Measurements from ENCODE around the gene C1QTNF8. TPM values are rescaled to one million over a fixed set of nuclear protein-coding genes. Genes with fewer than 3 reads are reported as not detected.
A peak's percentile ranks its signal among the peaks of the same experiment; 100 is the strongest.

C1QTNF8 gene
- total RNA-seq, 1 experiment from 2014 or later, result 0.39 TPM

GRCh38 chr16:1108299-1109252 lies 12.5 kb upstream of the C1QTNF8 start:
- intact Hi-C loops (cut with micrococcal nuclease; ENCODE audit: unreplicated experiment), result no loop called here
- H3K36me3 ChIP-seq (ENCODE audit: control insufficient read depth, insufficient read depth, low read length), result no peaks in the 10 kb centered on the region
- peak; percentile 28; the same call in 1 of the 2 replicates for ATAC-seq
- no peaks in the 10 kb centered on the region for H3K27me3 ChIP-seq (ENCODE audit: control insufficient read depth, insufficient read depth, low read length)
- no peak overlapping the region for H3K27ac ChIP-seq (ENCODE audit: low read length)
- no peak overlapping the region for H3K4me3 ChIP-seq (ENCODE audit: low read depth in 2 of 2, low read length in 2 of 2)
- ChIA-PET POLR2A (no interaction called here), CTCF (no interaction called here)
- 0 out of 2 replicates have a peak, but pooled peaks cover 18% of the 10 kb centered on the region for H3K4me1 ChIP-seq (ENCODE audit: control insufficient read depth, insufficient read depth, low read length)
- TF ChIP-seq SIN3A (IDR thresholded peaks at IDR 0.05; ENCODE audit: borderline replicate concordance, insufficient read depth, low read depth, low read length) (no peak), TCF7L2 (IDR thresholded peaks at IDR 0.05; ENCODE audit: low read depth, low read length) (no peak), CTCF (IDR thresholded peaks at IDR 0.05) (no peak), POLR2AphosphoS5 (IDR thresholded peaks at IDR 0.05; ENCODE audit: low read depth, low read length) (no peak)
- TF ChIP-seq, protein P1, sequence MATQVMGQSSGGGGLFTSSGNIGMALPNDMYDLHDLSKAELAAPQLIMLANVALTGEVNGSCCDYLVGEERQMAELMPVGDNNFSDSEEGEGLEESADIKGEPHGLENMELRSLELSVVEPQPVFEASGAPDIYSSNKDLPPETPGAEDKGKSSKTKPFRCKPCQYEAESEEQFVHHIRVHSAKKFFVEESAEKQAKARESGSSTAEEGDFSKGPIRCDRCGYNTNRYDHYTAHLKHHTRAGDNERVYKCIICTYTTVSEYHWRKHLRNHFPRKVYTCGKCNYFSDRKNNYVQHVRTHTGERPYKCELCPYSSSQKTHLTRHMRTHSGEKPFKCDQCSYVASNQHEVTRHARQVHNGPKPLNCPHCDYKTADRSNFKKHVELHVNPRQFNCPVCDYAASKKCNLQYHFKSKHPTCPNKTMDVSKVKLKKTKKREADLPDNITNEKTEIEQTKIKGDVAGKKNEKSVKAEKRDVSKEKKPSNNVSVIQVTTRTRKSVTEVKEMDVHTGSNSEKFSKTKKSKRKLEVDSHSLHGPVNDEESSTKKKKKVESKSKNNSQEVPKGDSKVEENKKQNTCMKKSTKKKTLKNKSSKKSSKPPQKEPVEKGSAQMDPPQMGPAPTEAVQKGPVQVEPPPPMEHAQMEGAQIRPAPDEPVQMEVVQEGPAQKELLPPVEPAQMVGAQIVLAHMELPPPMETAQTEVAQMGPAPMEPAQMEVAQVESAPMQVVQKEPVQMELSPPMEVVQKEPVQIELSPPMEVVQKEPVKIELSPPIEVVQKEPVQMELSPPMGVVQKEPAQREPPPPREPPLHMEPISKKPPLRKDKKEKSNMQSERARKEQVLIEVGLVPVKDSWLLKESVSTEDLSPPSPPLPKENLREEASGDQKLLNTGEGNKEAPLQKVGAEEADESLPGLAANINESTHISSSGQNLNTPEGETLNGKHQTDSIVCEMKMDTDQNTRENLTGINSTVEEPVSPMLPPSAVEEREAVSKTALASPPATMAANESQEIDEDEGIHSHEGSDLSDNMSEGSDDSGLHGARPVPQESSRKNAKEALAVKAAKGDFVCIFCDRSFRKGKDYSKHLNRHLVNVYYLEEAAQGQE (IDR thresholded peaks at IDR 0.05; ENCODE audit: insufficient read depth in 1 of 2, low read depth in 2 of 2, low read length in 1 of 2), result no peak
- no peak for DNase-seq (ENCODE audit: low read depth, low spot score)
- in situ Hi-C loops (cut with HindIII; ENCODE audit: low pct_unique_long_range_greater_than_20kb, low sequenced_read_pairs), result no loop called here
- BruUV-seq (replicated peaks), result no TSS peak
- H3K9me3 ChIP-seq (ENCODE audit: control insufficient read depth, insufficient read depth, low read depth, low read length), result no peaks in the 10 kb centered on the region

DNA sequence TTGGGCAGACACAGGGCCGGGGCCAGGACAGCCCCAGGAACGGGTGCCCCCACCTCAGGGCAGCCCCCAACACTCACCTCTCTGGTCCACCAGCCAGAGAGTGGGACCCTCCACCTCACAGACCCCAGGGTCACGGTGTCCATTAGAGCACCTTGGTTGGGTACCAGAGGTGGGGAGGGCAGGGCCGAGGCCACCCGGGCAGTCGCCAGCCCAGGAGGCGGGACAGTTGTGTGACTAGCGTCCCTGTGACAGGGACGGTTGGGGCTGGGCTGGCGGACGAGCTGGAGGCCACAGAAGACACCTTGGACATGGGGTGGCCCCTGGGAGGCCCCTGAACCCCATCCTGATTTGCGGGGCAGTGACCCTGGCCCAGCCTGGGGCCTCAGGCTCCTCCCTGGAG lies 11.7 kb upstream of the C1QTNF8 start:
- intact Hi-C loops (cut with micrococcal nuclease; ENCODE audit: unreplicated experiment), result loop anchor here (2.0 kb wide), 1 partner anchor 87 kb away; no protein-coding TSS in a partner anchor
- DNase-seq (ENCODE audit: low read depth, low spot score), result no peak
- BruUV-seq (replicated peaks), result no TSS peak

More for the DNA sequence above, 11.7 kb upstream of the C1QTNF8 start:
- H3K4me3 ChIP-seq (ENCODE audit: low read depth in 2 of 2, low read length in 2 of 2), result no peak overlapping the region
- no peak for ATAC-seq
- H3K9me3 ChIP-seq (ENCODE audit: control insufficient read depth, insufficient read depth, low read depth, low read length), result no peaks in the 10 kb centered on the region
- in situ Hi-C loops (cut with HindIII; ENCODE audit: low pct_unique_long_range_greater_than_20kb, low sequenced_read_pairs), result no loop called here
- no peak overlapping the region for H3K27ac ChIP-seq (ENCODE audit: low read length)
- ChIA-PET CTCF (no interaction called here), POLR2A (no interaction called here)
- H3K4me1 ChIP-seq (ENCODE audit: control insufficient read depth, insufficient read depth, low read length), result peaks cover 20% of the 10 kb centered on the region; the same call in 1 of the 2 replicates
- H3K36me3 ChIP-seq (ENCODE audit: control insufficient read depth, insufficient read depth, low read length), result no peaks in the 10 kb centered on the region
- TF ChIP-seq, protein P1 (IDR thresholded peaks at IDR 0.05; ENCODE audit: insufficient read depth in 1 of 2, low read depth in 2 of 2, low read length in 1 of 2), result no peak
- TF ChIP-seq TCF7L2 (IDR thresholded peaks at IDR 0.05; ENCODE audit: low read depth, low read length) (no peak), SIN3A (IDR thresholded peaks at IDR 0.05; ENCODE audit: borderline replicate concordance, insufficient read depth, low read depth, low read length) (no peak), POLR2AphosphoS5 (IDR thresholded peaks at IDR 0.05; ENCODE audit: low read depth, low read length) (no peak)
- no peaks in the 10 kb centered on the region for H3K27me3 ChIP-seq (ENCODE audit: control insufficient read depth, insufficient read depth, low read length)
